NCI-H1417 (cell line): ENCODE results near the gene FCHSD2.
A peak's percentile ranks its signal among the peaks of the same experiment; 100 is the strongest.
"Not testable (repeated sequence)": the region's sequence is repeated elsewhere in the genome, so short reads cannot be mapped to it uniquely, and the experiment has no call there.

Source experiments
- DNase-seq, 3 experiments: peaks; one replicate each; lab custom pipeline; 2025; lab: John Stamatoyannopoulos, UW

Gene FCHSD2

DNA sequence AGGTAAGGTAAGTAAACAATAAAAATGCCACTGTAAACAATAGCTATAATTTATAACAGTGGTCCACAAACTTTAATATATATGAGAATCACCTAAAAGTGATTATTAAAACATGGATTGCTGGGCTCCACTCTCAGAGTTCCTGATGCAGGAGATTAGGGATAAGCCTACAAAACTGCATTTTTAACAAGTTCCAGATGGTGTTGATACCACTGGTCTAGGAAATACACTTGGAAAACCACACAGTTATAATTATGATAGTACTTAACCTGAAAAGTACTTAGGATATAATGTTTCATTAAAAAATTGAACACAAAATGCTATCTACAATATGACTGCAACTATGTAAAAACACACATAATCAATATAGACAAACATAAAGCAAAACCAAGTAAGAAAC lies 20.4 kb downstream of the FCHSD2 start:
- no peak for DNase-seq

DNA sequence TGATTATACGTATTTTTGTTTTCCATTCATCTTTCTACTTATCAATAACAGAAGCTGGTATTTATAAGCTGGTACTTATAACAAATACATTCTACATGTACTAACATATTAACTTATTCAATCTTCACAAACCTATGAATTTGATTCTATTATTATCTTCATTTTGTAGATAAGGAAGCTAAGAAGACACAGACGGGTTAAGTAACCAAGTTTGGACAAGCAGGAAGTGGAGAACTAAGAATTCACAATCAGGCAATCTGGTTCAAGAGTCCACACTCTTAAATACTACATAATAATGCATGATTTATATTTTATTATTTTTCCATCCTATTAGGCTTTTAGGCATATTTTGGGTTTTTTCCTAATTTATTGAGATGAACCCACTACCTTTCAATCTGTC lies 25.0 kb downstream of the FCHSD2 start:
- no peak for DNase-seq

DNA sequence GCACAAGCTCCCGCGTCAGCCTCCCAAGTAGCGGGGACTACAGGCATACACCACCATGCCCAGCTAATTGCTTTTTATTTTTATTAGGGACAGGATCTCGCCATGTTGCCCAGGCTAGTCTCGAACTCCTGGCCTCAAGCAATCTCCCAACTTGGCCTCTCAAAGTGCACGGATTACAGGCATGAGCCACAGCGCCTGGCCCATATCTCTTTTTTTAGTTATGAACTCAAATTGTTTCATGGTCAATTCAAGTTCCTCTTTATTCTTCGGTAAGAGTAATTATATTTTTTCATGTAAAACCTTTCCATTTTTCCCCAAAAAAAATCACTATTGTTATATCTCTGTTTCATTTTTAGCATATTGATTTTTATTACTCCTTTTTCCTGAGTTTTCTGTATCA lies 25.5 kb downstream of the FCHSD2 start:
- no peak for DNase-seq

DNA sequence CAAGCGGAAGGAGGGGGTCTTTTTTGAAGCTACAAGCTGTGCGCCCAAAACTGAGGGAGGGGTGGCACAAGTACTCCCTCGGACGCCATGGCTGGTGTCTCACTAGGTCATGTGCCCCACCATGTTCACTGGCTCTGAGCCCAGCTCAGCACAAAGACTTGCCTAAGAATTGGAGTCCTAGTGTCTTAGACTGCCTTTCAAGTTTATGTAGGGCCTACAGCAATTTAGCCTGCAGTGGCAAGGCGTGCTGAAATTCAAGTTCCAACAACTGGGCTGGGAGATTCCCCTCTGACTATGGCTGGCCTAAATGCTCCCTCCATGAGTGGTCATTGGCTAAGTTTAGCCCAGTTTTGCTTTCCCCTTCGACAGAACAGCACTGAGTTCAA lies 27.3 kb downstream of the FCHSD2 start:
- DNase-seq: no peak

DNA sequence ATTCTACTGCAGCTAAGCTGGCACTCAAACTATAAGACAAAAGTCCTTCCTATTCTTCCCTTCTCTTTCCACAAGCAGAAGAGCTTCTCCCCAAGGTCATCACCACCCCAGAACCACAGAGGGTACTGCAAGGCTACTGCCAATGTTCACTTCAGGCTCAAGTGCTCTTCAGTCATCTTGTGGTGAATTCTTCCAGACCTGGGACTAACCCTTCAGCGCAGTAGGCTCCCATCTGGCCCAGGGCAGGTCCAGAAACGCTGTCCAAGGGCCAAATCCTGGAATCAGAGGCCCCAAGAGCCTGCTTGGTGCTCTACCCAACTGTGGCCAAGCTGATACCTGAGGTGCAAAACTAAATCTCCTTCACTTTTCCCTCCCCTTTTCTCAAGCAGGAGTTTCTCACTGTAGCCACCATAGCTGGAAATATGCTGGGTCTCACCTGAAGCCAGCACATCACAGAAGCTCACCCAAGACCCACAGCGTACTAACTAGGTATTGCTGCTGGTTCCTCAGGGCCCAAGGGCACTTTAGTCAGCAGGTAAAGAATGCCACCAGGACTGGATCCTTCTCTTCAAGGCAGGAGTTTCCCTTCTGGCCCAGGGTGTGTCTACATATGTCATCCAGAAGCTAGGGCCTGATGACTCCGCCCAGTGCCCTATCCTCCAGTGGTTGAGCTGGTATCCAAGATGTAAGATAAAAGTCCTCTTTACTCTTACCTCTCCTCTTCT lies 27.8 kb downstream of the FCHSD2 start:
- DNase-seq: no peak

DNA sequence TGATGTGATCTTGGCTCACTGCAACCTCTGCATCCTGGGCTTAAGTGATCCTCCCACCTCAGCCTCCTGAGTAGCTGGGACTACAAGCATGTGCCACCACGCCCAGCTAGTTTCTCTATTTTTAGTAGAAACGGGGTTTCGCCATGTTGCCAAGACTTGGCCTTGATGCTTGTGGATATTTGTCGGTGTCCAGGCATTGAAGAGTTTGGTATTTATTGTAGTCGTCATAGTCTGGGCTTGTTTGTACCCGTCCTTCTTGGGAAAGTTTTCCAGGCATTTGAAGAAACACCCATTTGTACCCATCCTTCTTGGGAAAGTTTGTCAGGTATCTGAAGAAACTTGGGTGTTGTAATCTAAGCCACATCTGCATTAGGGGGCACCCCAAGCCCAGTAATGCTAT lies 28.7 kb downstream of the FCHSD2 start:
- DNase-seq: no peak

DNA sequence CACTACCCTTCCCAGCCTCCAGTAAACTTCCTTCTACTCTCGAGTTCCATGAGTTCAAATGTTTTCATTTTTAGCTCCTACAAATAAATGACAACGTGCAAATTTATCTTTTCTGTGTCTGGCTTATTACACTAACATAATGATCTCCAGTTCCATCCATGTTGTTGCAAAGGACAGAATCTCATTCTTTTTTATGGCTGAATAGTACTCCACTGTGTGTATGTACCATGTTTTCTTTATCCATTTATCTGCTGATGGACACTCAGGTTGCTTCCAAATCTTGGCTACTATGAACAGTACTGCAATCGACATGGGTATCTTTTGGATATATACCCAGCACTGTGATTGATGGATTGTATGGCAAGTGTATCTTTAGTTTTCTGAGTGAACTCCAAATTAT lies 34.5 kb downstream of the FCHSD2 start:
- no peak for DNase-seq

DNA sequence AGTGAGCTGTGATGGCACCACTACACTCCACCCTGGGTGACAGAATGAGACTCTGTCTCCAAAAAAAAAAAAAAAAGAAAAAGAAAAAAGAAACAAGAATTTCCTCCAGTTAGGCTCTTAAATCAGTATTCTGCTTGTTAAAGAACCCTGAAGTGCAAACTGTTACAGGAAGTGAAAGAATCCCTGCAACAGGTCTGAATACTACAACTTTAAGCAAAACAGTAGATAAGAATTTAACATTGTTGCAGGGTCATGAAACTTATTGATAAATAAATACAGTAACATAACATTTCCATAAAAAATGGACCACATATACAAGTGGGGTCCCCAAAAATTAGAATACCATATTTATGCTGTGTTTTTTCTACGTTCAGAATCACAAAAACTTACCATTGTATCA lies 35.8 kb downstream of the FCHSD2 start:
- no peak for DNase-seq

DNA sequence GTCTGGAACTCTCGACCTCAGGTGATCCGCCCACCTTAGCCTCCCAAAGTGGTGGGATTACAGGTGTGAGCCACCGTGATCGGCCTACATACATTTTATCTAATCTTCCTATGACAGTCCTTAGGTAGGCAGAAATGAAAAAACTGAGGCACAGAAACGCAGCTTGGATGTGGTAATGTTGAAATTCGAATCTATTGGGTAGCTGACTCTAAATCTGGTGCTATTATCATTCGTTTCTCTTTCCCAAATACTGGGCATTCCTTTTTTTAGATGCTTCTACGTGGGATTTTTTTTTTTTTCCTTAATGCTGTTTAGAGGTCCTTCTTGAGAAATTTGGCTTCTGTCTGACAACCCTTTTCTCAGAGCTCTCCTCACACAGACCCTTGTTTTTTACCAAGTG lies 41.5 kb downstream of the FCHSD2 start:
- DNase-seq: no peak

DNA sequence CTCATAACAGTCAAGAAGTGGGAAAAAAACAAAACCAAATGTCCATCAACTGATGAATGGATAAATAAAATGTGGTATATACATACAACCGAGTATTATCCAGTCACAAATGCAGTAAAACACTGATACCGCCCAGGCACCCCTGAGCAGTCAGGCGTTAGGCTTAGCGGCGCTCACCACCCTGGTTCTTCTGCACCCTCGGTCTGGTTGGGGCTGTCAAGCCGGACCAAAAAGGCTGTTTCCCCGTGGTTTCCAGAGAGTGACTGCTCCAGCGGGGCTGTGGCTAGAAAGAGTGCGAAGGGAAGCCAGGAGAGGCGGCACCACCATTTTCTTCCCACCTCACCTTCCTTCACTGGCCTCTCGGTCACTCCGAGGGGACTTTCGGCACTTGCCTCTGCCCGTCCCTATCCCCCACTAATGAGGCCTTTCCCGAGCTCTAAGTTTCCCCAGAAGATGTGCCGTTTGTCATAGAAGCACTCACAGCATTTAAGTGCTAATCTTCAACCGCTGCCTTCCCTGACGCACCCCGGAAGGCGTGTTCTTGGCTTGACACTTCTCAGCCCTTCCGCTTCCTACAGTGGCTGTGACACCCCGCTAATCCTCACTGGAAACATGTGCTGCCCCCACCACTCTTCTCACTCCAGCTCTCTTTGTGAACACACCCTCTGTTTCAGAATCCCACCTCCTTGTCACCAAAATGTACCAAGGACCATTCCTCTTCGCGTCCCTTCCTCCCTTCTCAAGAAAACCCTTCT lies 42.4 kb downstream of the FCHSD2 start:
- no peak for DNase-seq

DNA sequence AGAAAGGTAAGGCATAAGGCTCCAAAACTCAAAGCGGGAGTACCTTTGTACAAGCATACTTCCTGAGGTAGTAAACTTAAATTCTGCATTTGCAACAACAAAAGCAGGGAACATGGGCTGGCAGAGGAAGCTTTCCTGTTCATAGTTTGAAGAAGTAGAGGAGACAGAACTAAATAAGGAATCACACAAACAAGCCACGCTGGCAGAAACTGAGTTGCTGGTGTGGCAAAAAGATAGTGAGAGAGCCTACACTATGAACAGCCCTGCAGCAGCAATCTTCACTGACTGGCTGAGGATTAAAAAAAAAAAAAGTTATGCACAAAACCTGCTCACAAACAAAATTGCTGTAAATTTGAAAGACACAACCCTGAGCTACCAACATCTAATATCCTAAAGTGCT lies 46.5 kb downstream of the FCHSD2 start:
- DNase-seq: no peak

DNA sequence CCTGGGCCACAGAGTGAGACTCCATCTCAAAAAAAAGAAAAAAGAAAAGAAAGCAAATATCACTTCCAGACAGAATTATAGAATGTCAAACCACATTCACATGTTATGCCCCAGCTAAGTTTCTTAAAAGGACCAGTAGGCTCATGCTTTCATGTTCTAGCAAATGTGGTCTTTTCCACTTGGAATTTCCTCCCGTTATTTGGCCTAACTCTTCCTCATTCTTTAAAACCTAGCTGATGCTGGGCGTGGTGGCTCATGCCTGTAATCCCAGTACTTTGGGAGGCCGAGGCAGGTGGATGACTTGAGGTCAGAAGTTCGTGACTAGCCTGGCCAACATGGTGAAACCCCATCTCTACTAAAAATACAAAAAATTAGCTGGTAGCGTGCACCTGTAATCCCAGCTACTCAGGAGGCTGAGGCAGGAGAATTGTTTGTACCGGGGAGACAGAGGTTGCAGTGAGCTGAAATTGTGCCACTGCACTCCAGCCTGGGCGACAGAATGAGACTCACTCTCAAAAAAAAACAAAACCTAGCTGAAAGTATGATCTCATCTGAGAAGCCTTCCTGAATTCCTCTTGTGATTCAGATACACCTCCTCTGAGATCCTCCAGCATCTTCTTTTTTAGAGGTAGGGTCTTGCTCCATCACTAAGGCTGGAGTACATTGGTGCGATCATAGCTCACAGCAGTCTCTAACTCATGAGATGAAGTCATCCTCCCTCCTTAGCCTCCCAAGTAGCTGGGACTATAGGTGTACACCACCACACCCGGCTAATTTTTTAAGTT lies 50.4 kb downstream of the FCHSD2 start:
- DNase-seq: no peak

DNA sequence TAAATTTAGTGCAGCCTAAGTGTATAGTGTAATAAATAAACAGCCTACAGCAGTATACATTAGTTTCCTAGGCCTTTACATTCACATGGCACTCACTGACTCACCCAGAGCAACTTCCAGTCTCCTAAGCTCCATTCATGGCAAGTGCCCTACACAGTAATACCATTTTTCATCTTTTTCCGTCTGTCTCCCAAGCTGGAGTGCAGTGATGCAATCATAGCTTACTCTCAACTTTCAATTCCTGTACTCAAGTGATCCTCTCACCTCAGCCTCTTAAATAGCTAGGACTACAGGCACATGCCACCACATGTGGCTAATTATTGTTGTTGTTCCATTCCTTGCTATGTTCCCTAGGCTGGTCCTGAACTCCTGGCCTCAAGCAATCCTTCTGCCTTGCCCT lies 54.4 kb downstream of the FCHSD2 start:
- no peak for DNase-seq

DNA sequence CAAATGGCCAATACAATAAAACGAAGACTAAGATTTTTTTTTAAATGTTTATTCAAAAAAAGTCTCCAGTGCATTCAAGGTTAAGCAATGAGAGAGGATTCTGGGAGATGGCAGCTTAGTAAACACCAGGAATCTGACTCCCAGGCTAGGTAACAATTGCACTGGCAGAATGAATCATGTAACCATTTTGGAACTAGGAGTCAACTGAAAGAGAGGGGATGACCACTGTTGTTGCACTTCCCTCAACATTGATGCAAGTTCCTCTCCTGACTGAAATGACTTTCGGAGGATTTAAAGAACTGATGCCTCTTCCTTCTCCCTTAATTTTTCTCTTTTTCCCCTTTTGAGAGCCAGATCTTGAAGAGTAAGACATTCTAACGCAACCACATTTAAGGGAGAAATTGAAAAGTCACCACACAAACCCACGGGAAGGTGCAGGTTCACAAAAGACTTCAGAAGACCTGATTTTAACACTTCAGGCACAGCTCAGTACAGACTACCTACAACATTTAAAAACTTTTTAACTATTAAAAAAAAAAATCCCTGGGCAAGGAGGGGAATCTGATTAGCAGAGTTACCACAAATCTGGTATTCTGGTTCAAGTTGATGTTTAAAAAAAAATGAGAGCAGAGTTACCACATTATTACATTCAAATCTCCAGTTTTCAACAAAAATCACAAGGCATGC lies 56.8 kb downstream of the FCHSD2 start:
- DNase-seq: no peak

DNA sequence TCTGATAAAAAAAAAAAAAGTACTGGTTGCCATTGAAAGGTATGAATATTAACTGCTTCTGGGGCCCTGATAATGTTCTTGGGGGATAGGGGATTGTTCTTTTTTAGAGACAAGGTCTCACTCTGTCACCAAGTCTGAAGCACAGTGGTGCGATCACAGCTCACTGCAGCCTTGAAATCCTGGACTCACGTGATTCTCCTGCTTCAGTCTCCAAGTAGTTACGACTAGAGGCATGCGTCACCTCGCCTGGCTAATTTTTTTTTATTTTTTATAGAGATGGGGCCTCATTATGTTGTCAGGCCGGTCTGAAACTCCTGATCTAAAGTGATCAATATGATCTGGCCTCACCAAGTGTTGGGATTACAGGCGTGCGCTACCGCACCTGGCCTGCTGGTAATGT lies 63.5 kb downstream of the FCHSD2 start:
- no peak for DNase-seq

DNA sequence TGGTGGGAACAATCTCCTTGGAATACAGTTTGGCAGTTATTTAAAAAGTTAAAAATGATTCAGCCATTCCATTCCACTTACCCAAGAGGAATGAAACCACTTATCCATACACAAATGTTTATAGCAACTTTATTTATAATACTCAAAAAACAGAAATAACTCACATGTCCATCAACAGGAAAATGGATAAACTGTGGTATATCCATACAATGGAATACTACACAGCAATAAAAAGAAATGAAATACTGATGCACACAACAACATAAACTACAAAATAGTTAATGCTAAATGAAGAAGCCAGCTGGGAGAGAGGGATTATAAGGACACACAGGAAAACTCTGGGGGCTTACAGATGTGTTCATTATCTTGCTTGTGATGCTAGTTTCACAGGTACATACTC lies 64.7 kb downstream of the FCHSD2 start:
- DNase-seq: no peak

DNA sequence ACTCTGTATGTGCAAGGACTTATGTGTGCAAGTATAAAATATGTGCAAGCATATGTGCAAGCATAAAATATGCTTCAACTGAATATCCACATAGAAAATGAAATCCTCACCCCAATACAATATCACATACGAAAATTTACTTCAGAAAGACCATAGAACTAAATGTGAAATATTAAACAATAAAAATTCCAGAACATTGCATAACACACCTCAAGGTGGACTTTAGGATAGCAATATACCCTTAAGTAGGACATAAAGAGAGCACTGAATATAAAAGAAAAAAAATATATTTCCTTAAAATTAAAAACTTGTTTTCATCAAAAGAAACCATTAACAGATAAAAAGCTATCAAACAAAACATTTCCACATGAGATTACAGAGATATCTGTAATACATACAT lies 67.8 kb downstream of the FCHSD2 start:
- no peak for DNase-seq

DNA sequence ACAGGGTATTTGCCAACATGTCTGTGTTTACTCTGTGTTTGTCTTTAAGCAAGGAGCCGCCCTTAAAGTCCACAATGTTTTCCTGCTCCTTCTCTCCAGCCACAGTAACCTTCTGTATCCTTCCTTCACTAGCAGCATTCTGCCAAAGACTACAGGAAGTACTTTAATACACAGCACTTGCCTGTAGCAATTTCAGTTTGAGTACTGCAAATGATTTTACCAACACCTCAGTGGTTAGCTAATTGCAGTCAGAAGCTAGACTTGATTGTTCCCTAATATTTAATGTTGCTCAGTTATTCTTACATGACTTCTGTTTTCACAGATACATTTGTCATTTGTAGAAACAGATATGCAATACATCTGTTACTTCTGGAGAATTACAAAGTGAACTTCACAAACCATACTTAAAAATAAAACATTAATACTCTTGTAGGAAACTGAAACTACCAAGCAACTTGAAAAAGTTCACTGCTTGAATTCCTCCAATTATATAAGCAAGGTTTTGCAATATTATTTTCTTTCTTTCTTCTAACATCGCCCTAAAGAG lies 69.1 kb downstream of the FCHSD2 start:
- DNase-seq: peak in 2 of 3 experiments; percentile 11 to 67

DNA sequence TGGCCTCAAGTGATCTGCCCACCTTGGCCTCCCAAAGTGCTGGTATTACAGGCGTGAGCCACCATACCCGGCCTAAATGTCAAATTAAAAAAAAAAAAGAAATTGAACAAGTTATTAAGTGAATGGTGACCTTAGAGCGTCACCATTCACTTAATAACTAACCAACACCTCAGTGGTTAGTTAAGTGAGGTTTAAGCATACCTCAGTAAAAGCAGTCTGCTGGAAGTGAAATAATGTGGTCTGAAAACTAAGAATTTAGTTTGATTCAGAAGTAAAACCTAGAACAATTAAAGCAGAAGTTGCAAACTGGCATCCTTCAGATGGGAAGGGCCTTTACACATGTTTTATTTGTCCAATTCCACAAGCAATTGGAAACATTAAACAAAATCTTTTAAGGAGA lies 71.5 kb downstream of the FCHSD2 start:
- no peak for DNase-seq

DNA sequence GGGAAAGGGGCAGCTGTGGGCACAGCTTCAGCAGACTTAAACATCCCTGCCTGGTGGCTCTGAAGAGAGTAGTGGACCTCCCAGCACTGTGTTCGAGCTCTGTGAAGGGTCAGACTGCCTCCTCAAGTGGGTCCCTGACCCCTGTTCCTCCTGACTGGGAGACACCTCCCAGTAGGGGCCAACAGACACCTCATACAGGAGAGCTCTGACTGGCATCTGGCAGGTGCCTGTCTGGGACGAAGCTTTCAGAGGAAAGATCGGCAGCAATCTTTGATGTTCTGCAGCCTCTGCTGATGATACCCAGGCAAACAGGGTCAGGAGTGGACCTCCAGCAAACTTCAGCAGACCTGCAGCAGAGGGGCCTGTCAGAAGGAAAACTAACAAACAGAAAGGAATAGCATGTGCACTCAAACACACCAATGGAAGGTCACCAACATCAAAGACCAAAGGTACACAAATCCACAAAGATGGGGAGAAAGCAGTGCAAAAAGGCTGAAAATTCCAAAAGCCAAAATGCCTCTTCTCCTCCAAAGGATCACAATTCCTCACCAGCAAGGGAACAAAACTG lies 80.2 kb downstream of the FCHSD2 start:
- not testable (repeated sequence) for DNase-seq

DNA sequence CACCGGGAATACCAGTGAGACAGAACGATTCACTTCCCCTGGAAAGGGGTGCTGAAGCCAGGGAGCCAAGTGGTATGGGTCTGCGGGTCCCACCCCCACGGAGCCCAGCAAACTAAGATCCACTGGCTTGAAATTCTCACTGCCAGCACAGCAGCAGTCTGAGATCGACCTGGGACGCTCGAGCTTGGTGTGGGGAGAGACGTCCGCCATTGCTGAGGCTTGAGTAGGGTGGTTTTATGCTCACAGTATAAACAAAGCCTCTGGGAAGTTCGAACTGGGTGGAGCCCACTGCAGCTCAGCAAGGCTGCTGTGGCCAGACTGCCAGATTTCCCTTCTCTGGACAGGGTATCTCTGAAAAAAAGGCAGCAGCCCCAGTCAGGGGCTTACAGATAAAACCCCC lies 80.7 kb downstream of the FCHSD2 start:
- DNase-seq: not testable (repeated sequence)

DNA sequence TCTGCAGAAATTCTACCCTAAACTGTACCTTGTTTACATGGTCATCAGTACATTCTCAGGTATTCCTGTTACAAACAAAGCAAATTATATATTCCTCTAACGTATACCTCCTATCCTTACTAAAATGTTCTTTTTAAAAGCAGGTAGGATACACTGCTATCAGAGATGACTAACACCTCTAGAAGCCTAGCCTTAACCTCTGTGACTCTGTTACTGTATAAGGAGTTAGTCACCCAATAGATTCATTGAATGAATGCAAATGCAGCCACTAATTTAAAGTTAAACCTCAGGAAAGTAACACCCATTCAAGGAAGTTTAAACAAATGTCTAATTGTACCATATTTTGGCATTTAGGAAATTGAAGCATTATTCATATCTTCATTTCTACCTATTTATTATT lies 82.2 kb downstream of the FCHSD2 start:
- no peak for DNase-seq
